Stomach (tissue), 9 donors: ENCODE measurements around the gene CDKL4. TPM values are rescaled to one million over a fixed set of nuclear protein-coding genes. Genes with fewer than 3 reads are reported as not detected.

ENCODE experiments used
- DNase-seq, 2 donors: peaks; one replicate each; pipeline versions ENCODE4 v3.0.0 to v3.0.0-alpha.2; 2013 to 2019
- H3K27ac ChIP-seq, 5 donors: fragments of 200-600 bp in 4 of 5; sonication (generic) in 4 of 5; one replicate each; pipeline ENCODE4 v1.5.1; 2013 to 2019; ENCODE audit warnings: mild to moderate bottlenecking in 1 of 5, moderate library complexity in 1 of 5
- H3K27me3 ChIP-seq, 3 donors: fragments of 200-600 bp; sonication (generic); one replicate each; pipeline ENCODE4 v1.5.1; 2017 to 2019; ENCODE audit warnings: mixed run types in 1 of 3
- H3K36me3 ChIP-seq, 4 donors: fragments of 200-600 bp; sonication (generic); 1 replicate in 3 of 4; 2 replicates in 1 of 4; pipeline ENCODE4 v1.5.1; 2016 to 2019
- H3K4me1 ChIP-seq, 4 donors: fragments of 200-600 bp; sonication (generic); one replicate each; pipeline ENCODE4 v1.5.1; 2016 to 2019
- H3K4me3 ChIP-seq, 4 donors: fragments of 200-600 bp; sonication (generic) in 3 of 4; one replicate each; pipeline ENCODE4 v1.5.1; 2016 to 2019; ENCODE audit warnings: mild to moderate bottlenecking in 1 of 4
- H3K9me3 ChIP-seq, 4 donors: fragments of 200-600 bp; sonication (generic); one replicate each; pipeline ENCODE4 v1.5.1; 2016 to 2019
- CTCF ChIP-seq, 7 experiments: fragments of 450-650 bp in 4 of 7; fragments of 200-600 bp in 3 of 7; sonication (generic) in 3 of 7; IDR thresholded peaks; one replicate each; pipeline ENCODE4 v1.5.1; 2016 to 2019; ENCODE audit warnings: antibody characterized with exemption in 7 of 7, control low read depth in 2 of 7, mild to moderate bottlenecking in 1 of 7
- EP300 ChIP-seq: sonication (generic); formaldehyde crosslinking; IDR thresholded peaks from one replicate; pipeline ENCODE4 v1.6.1; 2017; ENCODE audit warnings: antibody characterized with exemption
- POLR2A ChIP-seq, 4 donors: fragments of 450-650 bp; IDR thresholded peaks; one replicate each; pipeline ENCODE4 v1.6.1; 2016; ENCODE audit warnings: antibody characterized with exemption in 4 of 4, control low read depth in 2 of 4, mild to moderate bottlenecking in 1 of 4, moderate library complexity in 1 of 4
- POLR2AphosphoS5 ChIP-seq, 3 donors: sonication (generic); formaldehyde crosslinking; IDR thresholded peaks; one replicate each; pipeline ENCODE4 v1.6.1; 2016; ENCODE audit warnings: antibody characterized with exemption in 3 of 3
- WGBS, 5 donors: extraction: QIAGEN DNeasy Blood & Tissue Kit in 3 of 5; methylation state at CpG; one replicate each; pipeline versions ENCODE4 v1.1.5 to v1.1.7; 2013 to 2018; 5-methylcytosine and 5-hydroxymethylcytosine counted together
- intact Hi-C: fragments of 100-400 bp; cut with DNase I; formaldehyde crosslinking; loops from one replicate; pipeline ENCODE4 v1.15.1; 2023; ENCODE audit warnings: low total_unique reads
- polyA plus RNA-seq, 3 donors: library from polyadenylated mRNA; stranded (reverse); fragments of 200-250 nt; gene quantifications; one replicate each; pipeline ENCODE4 v1.2.3, GENCODE V29; 2013
- total RNA-seq, 5 donors: library from RNA; depleted of rRNA; stranded (reverse); fragments of >200 nt; gene quantifications; one replicate each; pipeline versions ENCODE4 v1.1.0 to v1.2.3, GENCODE V29; 2014 to 2016
- donor health status: healthy with polysubstance abuse.
- donor health status: Bipolar disorder and iron deficiency.
- donor health status: healthy.

Gene CDKL4
- total and polyA plus RNA-seq, 8 donors = 3.2 to 4.2 TPM; not detected in 6

GRCh38 chr2:39146630-39147029, 97.1 kb downstream of the CDKL4 start:
- no peaks in the 10 kb centered on the region for H3K27me3 ChIP-seq
- no peak for DNase-seq
- H3K4me1 ChIP-seq = peaks cover 0 to 14% (median 1%) of the 10 kb centered on the region in 4 donors
- no peak overlapping the region for H3K27ac ChIP-seq
- intact Hi-C loops = no loop called here
- H3K36me3 ChIP-seq = no peaks in the 10 kb centered on the region
- TF ChIP-seq CTCF (IDR thresholded peaks at IDR 0.05) (no peak), POLR2AphosphoS5 (IDR thresholded peaks at IDR 0.05) (no peak), POLR2A (IDR thresholded peaks at IDR 0.05) (no peak), EP300 (no peak)
- H3K9me3 ChIP-seq = no peaks in the 10 kb centered on the region
- no peak overlapping the region for H3K4me3 ChIP-seq

- WGBS, 5 donors = 76 to 88% (median 83%) methylated on average over 3 of the region's 3 CpGs
- TF ChIP-seq EP300 (no peak), CTCF (IDR thresholded peaks at IDR 0.05) (no peak), POLR2A (IDR thresholded peaks at IDR 0.05) (no peak), POLR2AphosphoS5 (IDR thresholded peaks at IDR 0.05) (no peak)
- intact Hi-C loops = no loop called here
- H3K36me3 ChIP-seq = no peaks in the 10 kb centered on the region
- no peaks in the 10 kb centered on the region for H3K9me3 ChIP-seq
- H3K27me3 ChIP-seq = no peaks in the 10 kb centered on the region
- no peak for DNase-seq
- no peak overlapping the region for H3K27ac ChIP-seq
- no peak overlapping the region for H3K4me3 ChIP-seq
- peaks cover 0 to 18% (median 5%) of the 10 kb centered on the region in 4 donors for H3K4me1 ChIP-seq
These were observed 97.8 kb downstream of the CDKL4 start for GRCh38 chr2:39145906-39146421.

- TF ChIP-seq POLR2A (IDR thresholded peaks at IDR 0.05) (no peak), EP300 (no peak), POLR2AphosphoS5 (IDR thresholded peaks at IDR 0.05) (no peak), CTCF (IDR thresholded peaks at IDR 0.05) (no peak)
- Histone ChIP-seq H3K9me3 (no peaks in the 10 kb centered on the region), H3K36me3 (no peaks in the 10 kb centered on the region), H3K4me3 (no peak overlapping the region), H3K27ac (no peak overlapping the region), H3K4me1 (peaks cover 0 to 24% (median 11%) of the 10 kb centered on the region in 4 donors), H3K27me3 (no peaks in the 10 kb centered on the region)
- intact Hi-C loops = no loop called here
- DNase-seq = no peak
- 98 to 100% (median 99%) methylated on average over 5 of the region's 5 CpGs for WGBS, 5 donors
These were observed 99.4 kb downstream of the CDKL4 start for GRCh38 chr2:39144416-39144815.

- Histone ChIP-seq H3K4me1 (peaks cover 0 to 24% (median 11%) of the 10 kb centered on the region in 4 donors), H3K4me3 (no peak overlapping the region), H3K27me3 (no peaks in the 10 kb centered on the region), H3K27ac (no peak overlapping the region), H3K36me3 (no peaks in the 10 kb centered on the region), H3K9me3 (no peaks in the 10 kb centered on the region)
- intact Hi-C loops = no loop called here
- DNase-seq = no peak
- WGBS, 5 donors = 78 to 90% (median 81%) methylated on average over 3 of the region's 3 CpGs
- TF ChIP-seq POLR2AphosphoS5 (IDR thresholded peaks at IDR 0.05) = no peak
- TF ChIP-seq CTCF (IDR thresholded peaks at IDR 0.05) = no peak
- no peak for TF ChIP-seq POLR2A (IDR thresholded peaks at IDR 0.05)
- TF ChIP-seq EP300 = no peak
These were observed 100.7 kb downstream of the CDKL4 start for GRCh38 chr2:39142904-39143605.
